ENCODE data around the gene KRTAP5-8. TPM values are rescaled to one million over a fixed set of nuclear protein-coding genes. Genes with fewer than 3 reads are reported as not detected.
"Not testable (repeated sequence)": the region's sequence is repeated elsewhere in the genome, so short reads cannot be mapped to it uniquely, and the experiment has no call there.

The KRTAP5-8 gene
- total RNA-seq, 1 donor from 2014 or later: not detected

DNA sequence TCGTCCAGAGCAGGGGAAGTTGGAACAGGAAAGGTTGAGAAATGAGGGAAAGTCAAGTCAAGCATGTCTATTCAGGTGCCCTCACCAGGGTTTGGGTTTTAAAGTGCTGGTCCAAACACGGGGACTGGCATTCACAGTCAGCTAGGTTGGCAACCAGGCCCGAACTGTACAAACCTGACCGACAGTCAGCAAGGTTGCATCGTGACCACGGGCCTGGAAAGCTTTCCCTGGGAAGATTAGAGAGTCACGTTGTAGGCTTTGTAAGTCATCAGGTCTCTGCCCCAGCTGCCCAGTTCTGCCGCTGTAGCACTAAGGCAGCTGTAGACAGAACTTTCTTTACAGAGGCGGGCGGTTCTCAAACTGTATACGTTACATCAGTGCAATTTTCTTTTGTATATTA is 35.0 kb downstream of the KRTAP5-8 start:
- no peak for DNase-seq (ENCODE audit: low spot score)

DNA sequence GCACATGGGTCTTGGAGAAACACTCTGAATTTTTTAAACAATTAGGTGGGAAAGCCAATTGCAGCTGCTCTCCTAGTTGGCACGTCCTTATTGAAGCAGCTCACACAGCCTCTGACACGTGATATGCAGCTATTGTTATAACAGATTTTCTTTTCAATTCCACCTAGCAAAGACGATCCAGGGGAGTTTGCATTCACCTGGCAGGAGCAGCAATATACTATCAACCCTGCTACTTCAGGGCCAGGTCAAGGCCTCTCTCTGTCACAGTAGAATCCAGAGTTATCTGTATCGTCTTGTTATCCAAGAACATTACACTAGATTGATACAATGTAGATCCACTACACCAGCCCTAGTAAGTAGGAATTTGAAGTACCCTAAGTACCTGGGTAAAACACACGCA is 36.6 kb downstream of the KRTAP5-8 start:
- no peak for DNase-seq (ENCODE audit: low spot score)

- DNase-seq (ENCODE audit: low spot score): no peak
Measured at GRCh38 chr11:71575723-71576424, 38.0 kb downstream of the KRTAP5-8 start.

- DNase-seq (ENCODE audit: low spot score): not testable (repeated sequence)
Measured at GRCh38 chr11:71576688-71577465, 39.1 kb downstream of the KRTAP5-8 start.

DNA sequence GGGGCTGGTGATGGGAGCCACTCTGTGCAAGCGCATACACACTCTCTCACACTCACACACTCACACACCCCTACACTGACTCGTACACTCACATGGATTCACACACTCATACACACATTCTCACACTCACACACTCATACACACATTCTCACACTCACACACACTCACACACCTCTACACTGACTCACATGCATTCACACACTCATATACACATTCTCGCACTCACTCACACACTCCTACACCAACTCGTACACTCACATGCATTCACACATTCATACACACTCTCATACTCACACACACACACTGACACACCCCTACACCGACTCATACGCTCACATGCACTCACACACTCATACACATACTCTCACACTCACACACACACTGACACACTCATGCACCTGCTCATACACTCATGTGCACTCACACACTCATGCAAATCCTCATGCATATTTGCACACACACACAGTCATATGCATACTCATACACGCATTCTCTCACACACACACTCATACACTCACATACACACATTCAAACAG is 39.7 kb downstream of the KRTAP5-8 start:
- no peak for DNase-seq (ENCODE audit: low spot score)

- DNase-seq (ENCODE audit: low spot score): not testable (repeated sequence)
Measured at GRCh38 chr11:71579513-71579912, 41.7 kb downstream of the KRTAP5-8 start.

- peak; percentile 84 for DNase-seq (ENCODE audit: low spot score)
Measured at GRCh38 chr11:71580057-71581003, 42.5 kb downstream of the KRTAP5-8 start.

GRCh38 chr11:71581826-71582225 is 44.0 kb downstream of the KRTAP5-8 start:
- no peak for DNase-seq (ENCODE audit: low spot score)

DNA sequence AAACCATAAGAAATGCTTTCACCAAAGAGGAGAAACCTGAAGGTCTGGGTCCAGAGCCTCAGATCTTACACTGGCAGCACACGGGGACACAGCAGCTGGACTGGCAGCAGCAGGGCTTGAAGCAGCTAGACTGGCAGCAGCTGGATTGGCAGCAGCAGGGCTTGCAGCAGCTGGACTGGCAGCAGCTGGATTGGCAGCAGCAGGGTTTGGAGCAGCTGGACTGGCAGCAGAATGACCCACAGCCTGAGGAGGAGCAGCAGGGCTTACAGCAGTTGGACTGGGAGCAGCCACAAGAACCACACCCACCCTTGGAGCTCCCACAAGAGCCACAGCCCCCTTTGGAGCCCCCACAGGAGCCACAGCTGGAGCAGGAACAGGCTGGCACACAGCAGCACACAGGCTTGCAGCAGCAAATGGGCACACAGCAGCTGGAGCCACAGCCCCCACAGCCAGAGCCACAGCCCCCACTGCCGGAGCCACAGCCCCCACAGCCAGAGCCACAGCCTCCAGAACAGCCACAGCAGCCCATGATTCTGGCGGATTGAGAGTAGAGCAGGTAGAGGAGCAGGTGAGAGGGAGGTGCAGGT is 44.6 kb downstream of the KRTAP5-8 start, which contains the start of gene KRTAP5-11:
KRTAP5-11 (minus strand) TSS at position 567 of the 587 bp plus-strand sequence; CDS start at position 529, 38 bp downstream.
- DNase-seq (ENCODE audit: low spot score): no peak

GRCh38 chr11:71582969-71583368 is 45.1 kb downstream of the KRTAP5-8 start:
- not testable (repeated sequence) for DNase-seq (ENCODE audit: low spot score)

GRCh38 chr11:71585673-71586072 is 47.8 kb downstream of the KRTAP5-8 start:
- DNase-seq (ENCODE audit: low spot score): not testable (repeated sequence)

GRCh38 chr11:71588314-71588713 is 50.5 kb downstream of the KRTAP5-8 start:
- peak; percentile 53 for DNase-seq (ENCODE audit: low spot score)

Other genes with a start within 250 kb of the KRTAP5-8 start
- 161 TPM for gene DHCR7, start 89.6 kb upstream of the KRTAP5-8 start, total RNA-seq
- 121 TPM for gene NADSYN1, start 84.8 kb upstream of the KRTAP5-8 start, total RNA-seq
- gene KRTAP5-7, start 10.8 kb upstream of the KRTAP5-8 start, total RNA-seq: not detected
- gene KRTAP5-9, start 10.4 kb downstream of the KRTAP5-8 start, total RNA-seq: 0.23 TPM
- gene KRTAP5-10, start 27.5 kb downstream of the KRTAP5-8 start, total RNA-seq: not detected
- gene KRTAP5-11, start 44.9 kb downstream of the KRTAP5-8 start, total RNA-seq: not detected

All from mucosa of gallbladder (tissue), 1 donor.